ENCODE measurements around the gene CELF1.
"Not testable (repeated sequence)": the region's sequence is repeated elsewhere in the genome, so short reads cannot be mapped to it uniquely, and the experiment has no call there.

CELF1 gene

GRCh38 chr11:47569646-47570045 lies 16.7 kb upstream of the CELF1 start:
- ATAC-seq (replicated peaks) (no peak), DNase-seq (no peak)
- H3K9me3 Mint-ChIP-seq, result no peaks in the 10 kb centered on the region
- peaks cover 11 to 23% of the 10 kb centered on the region in 2 donors for H3K4me1 Mint-ChIP-seq (ENCODE audit: low read depth in 2 of 2)
- H3K4me3 Mint-ChIP-seq, result no peak overlapping the region
- peak overlapping the region in 1 of 2 donors; percentile 20 for H3K27ac Mint-ChIP-seq
- no peaks in the 10 kb centered on the region for H3K27me3 Mint-ChIP-seq
- H3K36me3 Mint-ChIP-seq (ENCODE audit: insufficient read depth), result peaks cover 38% of the 10 kb centered on the region

GRCh38 chr11:47566149-47566698 lies 13.3 kb upstream of the CELF1 start:
- Mint-ChIP-seq H3K36me3 (ENCODE audit: insufficient read depth) (peaks cover 9% of the 10 kb centered on the region), H3K4me3 (peak overlapping the region; percentile 81), H3K27me3 (no peaks in the 10 kb centered on the region), H3K9me3 (no peaks in the 10 kb centered on the region), H3K27ac (peak overlapping the region; percentile 92), H3K4me1 (ENCODE audit: low read depth in 2 of 2) (peaks cover 9 to 15% of the 10 kb centered on the region in 2 donors)
- ATAC-seq (replicated peaks) (no peak), DNase-seq (no peak)

GRCh38 chr11:47565340-47566148 lies 12.6 kb upstream of the CELF1 start, which contains the start of gene PTPMT1:
Gene PTPMT1 (plus strand): TSS chr11:47565599. CDS start chr11:47565623, 24 bp downstream.
- no peaks in the 10 kb centered on the region for H3K27me3 Mint-ChIP-seq
- H3K27ac Mint-ChIP-seq, result peak within 1 kb of the TSS; percentile 92
- peak; percentile 57 to 64 (median 62) for DNase-seq
- H3K4me1 Mint-ChIP-seq (ENCODE audit: low read depth in 2 of 2), result peaks cover 9 to 12% of the 10 kb centered on the region in 2 donors
- H3K9me3 Mint-ChIP-seq, result no peaks in the 10 kb centered on the region
- H3K36me3 Mint-ChIP-seq (ENCODE audit: insufficient read depth), result peaks cover 8% of the 10 kb centered on the region
- peak; percentile 92 for ATAC-seq (replicated peaks)
- H3K4me3 Mint-ChIP-seq, result peak within 1 kb of the TSS; percentile 81

GRCh38 chr11:47564933-47565339 lies 12.0 kb upstream of the CELF1 start:
- no peaks in the 10 kb centered on the region for H3K27me3 Mint-ChIP-seq
- H3K27ac Mint-ChIP-seq, result peak overlapping the region; percentile 92
- ATAC-seq (replicated peaks) (peak; percentile 8), DNase-seq (no peak)
- peaks cover 9 to 12% of the 10 kb centered on the region in 2 donors for H3K4me1 Mint-ChIP-seq (ENCODE audit: low read depth in 2 of 2)
- H3K4me3 Mint-ChIP-seq, result peak overlapping the region; percentile 81
- no peaks in the 10 kb centered on the region for H3K9me3 Mint-ChIP-seq
- H3K36me3 Mint-ChIP-seq (ENCODE audit: insufficient read depth), result peaks cover 6% of the 10 kb centered on the region

- not testable (repeated sequence) for DNase-seq; ATAC-seq (replicated peaks); H3K27me3 Mint-ChIP-seq; H3K9me3 Mint-ChIP-seq; H3K36me3 Mint-ChIP-seq (ENCODE audit: insufficient read depth)
- H3K4me1 Mint-ChIP-seq (ENCODE audit: low read depth in 2 of 2), result peaks cover 9 to 12% of the 10 kb centered on the region in 2 donors
- peak overlapping the region; percentile 92 for H3K27ac Mint-ChIP-seq
- peak overlapping the region; percentile 81 for H3K4me3 Mint-ChIP-seq
Observed at GRCh38 chr11:47564366-47564765, 11.4 kb upstream of the CELF1 start.

GRCh38 chr11:47562393-47562792 lies 9.5 kb upstream of the CELF1 start:
- H3K4me1 Mint-ChIP-seq (ENCODE audit: low read depth in 2 of 2), result peaks cover 9 to 12% of the 10 kb centered on the region in 2 donors
- H3K4me3 Mint-ChIP-seq; H3K36me3 Mint-ChIP-seq (ENCODE audit: insufficient read depth); H3K9me3 Mint-ChIP-seq; DNase-seq; H3K27me3 Mint-ChIP-seq; ATAC-seq (replicated peaks); H3K27ac Mint-ChIP-seq: not testable (repeated sequence)

- H3K27me3 Mint-ChIP-seq, result no peaks in the 10 kb centered on the region
- H3K9me3 Mint-ChIP-seq, result no peaks in the 10 kb centered on the region
- H3K4me3 Mint-ChIP-seq, result no peak overlapping the region
- DNase-seq (no peak), ATAC-seq (replicated peaks) (no peak)
- H3K36me3 Mint-ChIP-seq (ENCODE audit: insufficient read depth), result no peaks in the 10 kb centered on the region
- no peak overlapping the region for H3K27ac Mint-ChIP-seq
- peaks cover 3 to 6% of the 10 kb centered on the region in 2 donors for H3K4me1 Mint-ChIP-seq (ENCODE audit: low read depth in 2 of 2)
Observed at GRCh38 chr11:47560426-47560825, 7.5 kb upstream of the CELF1 start.

- DNase-seq (no peak), ATAC-seq (replicated peaks) (no peak)
- no peak overlapping the region for H3K4me3 Mint-ChIP-seq
- H3K27ac Mint-ChIP-seq, result no peak overlapping the region
- H3K27me3 Mint-ChIP-seq, result no peaks in the 10 kb centered on the region
- H3K4me1 Mint-ChIP-seq (ENCODE audit: low read depth in 2 of 2), result no peaks in the 10 kb centered on the region
- H3K9me3 Mint-ChIP-seq, result no peaks in the 10 kb centered on the region
- H3K36me3 Mint-ChIP-seq (ENCODE audit: insufficient read depth), result no peaks in the 10 kb centered on the region
Observed at GRCh38 chr11:47558695-47559094, 5.8 kb upstream of the CELF1 start.

- not testable (repeated sequence) for ATAC-seq (replicated peaks); H3K27ac Mint-ChIP-seq; H3K9me3 Mint-ChIP-seq; H3K4me3 Mint-ChIP-seq; H3K36me3 Mint-ChIP-seq (ENCODE audit: insufficient read depth); H3K27me3 Mint-ChIP-seq; DNase-seq
- H3K4me1 Mint-ChIP-seq (ENCODE audit: low read depth in 2 of 2), result peaks cover 9 to 11% of the 10 kb centered on the region in 2 donors
Observed at GRCh38 chr11:47557004-47557403, 4.1 kb upstream of the CELF1 start.

GRCh38 chr11:47553406-47553743 lies 443 bp upstream of the CELF1 start:
- Mint-ChIP-seq H3K27me3 (no peaks in the 10 kb centered on the region), H3K36me3 (ENCODE audit: insufficient read depth) (peaks cover 22% of the 10 kb centered on the region), H3K4me1 (ENCODE audit: low read depth in 2 of 2) (peaks cover 26 to 33% of the 10 kb centered on the region in 2 donors), H3K9me3 (no peaks in the 10 kb centered on the region), H3K27ac (peak overlapping the region in 1 of 2 donors; percentile 96), H3K4me3 (peak overlapping the region; percentile 98 to 99)
- DNase-seq (no peak), ATAC-seq (replicated peaks) (peak; percentile 24)

- Mint-ChIP-seq H3K4me1 (ENCODE audit: low read depth in 2 of 2) (peaks cover 34 to 44% of the 10 kb centered on the region in 2 donors), H3K4me3 (peak overlapping the region; percentile 98 to 99), H3K36me3 (ENCODE audit: insufficient read depth) (peaks cover 22% of the 10 kb centered on the region), H3K9me3 (no peaks in the 10 kb centered on the region), H3K27me3 (no peaks in the 10 kb centered on the region), H3K27ac (peak overlapping the region; percentile 95 to 96)
- DNase-seq (peak in 1 of 3 experiments; percentile 5), ATAC-seq (replicated peaks) (no peak)
Observed at GRCh38 chr11:47552056-47552565, 821 bp downstream of the CELF1 start.

- peaks cover 25% of the 10 kb centered on the region for H3K36me3 Mint-ChIP-seq (ENCODE audit: insufficient read depth)
- no peaks in the 10 kb centered on the region for H3K27me3 Mint-ChIP-seq
- DNase-seq (no peak), ATAC-seq (replicated peaks) (no peak)
- peaks cover 35 to 46% of the 10 kb centered on the region in 2 donors for H3K4me1 Mint-ChIP-seq (ENCODE audit: low read depth in 2 of 2)
- H3K9me3 Mint-ChIP-seq, result no peaks in the 10 kb centered on the region
- H3K27ac Mint-ChIP-seq, result peak overlapping the region; percentile 95 to 96
- H3K4me3 Mint-ChIP-seq, result peak overlapping the region; percentile 98 to 99
Observed at GRCh38 chr11:47551086-47551485, 1.8 kb downstream of the CELF1 start.

GRCh38 chr11:47550288-47551047 lies 2.5 kb downstream of the CELF1 start:
- Mint-ChIP-seq H3K27me3 (no peaks in the 10 kb centered on the region), H3K4me3 (peak overlapping the region; percentile 98 to 99), H3K9me3 (no peaks in the 10 kb centered on the region), H3K36me3 (ENCODE audit: insufficient read depth) (peaks cover 25% of the 10 kb centered on the region), H3K4me1 (ENCODE audit: low read depth in 2 of 2) (peaks cover 37 to 49% of the 10 kb centered on the region in 2 donors), H3K27ac (peak overlapping the region; percentile 95 to 96)
- ATAC-seq (replicated peaks) (no peak), DNase-seq (no peak)
